GM18867 (cell line): ENCODE results near the gene ZDHHC20.

Experiments used
- ATAC-seq: cut with Tn5 transposase; IDR thresholded peaks from one replicate; pipeline ENCODE4 v1.9.1; 2021; ENCODE audit warnings: mild to moderate bottlenecking, moderate library complexity; ENCODE audit not compliant: unreplicated experiment

Gene ZDHHC20

GRCh38 chr13:21328201-21328600 lies 130.9 kb downstream of the ZDHHC20 start:
- no peak for ATAC-seq

GRCh38 chr13:21326155-21327031 lies 132.7 kb downstream of the ZDHHC20 start:
- ATAC-seq, result no peak

- no peak for ATAC-seq
Observed at GRCh38 chr13:21324803-21325202, 134.3 kb downstream of the ZDHHC20 start.

DNA sequence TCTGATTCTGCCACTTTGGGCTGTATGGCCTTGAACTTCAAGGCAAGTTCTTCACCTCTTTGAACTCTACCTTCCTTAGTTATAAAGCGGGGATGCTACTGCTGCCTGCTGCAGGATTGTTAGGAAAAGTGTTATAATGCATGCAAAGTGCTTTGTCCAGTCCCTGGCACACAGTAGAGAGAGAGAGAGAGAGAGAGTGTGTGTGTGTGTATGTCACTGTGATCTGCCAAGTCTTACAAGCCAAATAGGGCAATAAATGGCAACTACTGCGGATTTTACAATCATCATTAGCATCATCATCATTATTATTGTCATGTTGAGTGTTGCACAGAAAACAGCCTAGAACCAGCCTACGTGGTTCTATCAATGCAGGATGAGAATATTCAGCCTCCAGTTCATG lies 136.1 kb downstream of the ZDHHC20 start:
- no peak for ATAC-seq
